Left colon (tissue), 2 donors: ENCODE results near the gene FOLR2. TPM values are rescaled to one million over a fixed set of nuclear protein-coding genes. Genes with fewer than 3 reads are reported as not detected.
"Not testable (repeated sequence)": the region's sequence is repeated elsewhere in the genome, so short reads cannot be mapped to it uniquely, and the experiment has no call there.

Experiments
- ATAC-seq: fragments of 200-7000 bp; cut with Tn5 transposase; one replicate; pipeline ENCODE4 v1.9.1; 2020; ENCODE audit warnings: mild to moderate bottlenecking, moderate library complexity
- DNase-seq, 2 donors: peaks; one replicate each; pipeline ENCODE4 v3.0.0-alpha.2; 2020
- intact Hi-C, 2 donors: fragments of 100-400 bp; cut with DNase I in 1 of 2; cut with micrococcal nuclease in 1 of 2; formaldehyde crosslinking; loops; one replicate each; pipeline versions ENCODE4 v1.11.2 to v1.14.0; 2022; cut with DNase I, micrococcal nuclease
- total RNA-seq, 2 donors: library from RNA; stranded (reverse); fragmentation: NEBNext Ultra II Directional; extraction: Animal tissue kit (Norgen Biotek cat#: 25700); gene quantifications; one replicate each; pipeline ENCODE4 v1.2.1, GENCODE V29; 2021
- donor health status: DM: no; HTN: no; CAD: no.
- donor health status: DM: yes; HTN: yes; CAD: no.

FOLR2 gene
- total RNA-seq, 2 donors from 2014 or later, result 4.8 to 23.5 TPM

- no peak for ATAC-seq
- intact Hi-C loops, result no loop called here
- DNase-seq, result no peak
Observed at GRCh38 chr11:72202571-72202970, 14.0 kb upstream of the FOLR2 start.

GRCh38 chr11:72203163-72203562 is 13.4 kb upstream of the FOLR2 start:
- intact Hi-C loops, result no loop called here
- ATAC-seq (peak; percentile 49), DNase-seq (no peak)

- no peak for ATAC-seq
- intact Hi-C loops, result no loop called here
- DNase-seq, result no peak
Observed at GRCh38 chr11:72204886-72205285, 11.7 kb upstream of the FOLR2 start.

GRCh38 chr11:72206794-72207193 is 9.8 kb upstream of the FOLR2 start:
- ATAC-seq, DNase-seq, intact Hi-C loops: not testable (repeated sequence)

- ATAC-seq, result no peak
- intact Hi-C loops, result no loop called here
- no peak for DNase-seq
Observed at GRCh38 chr11:72208281-72208680, 8.3 kb upstream of the FOLR2 start.

- ATAC-seq (no peak), DNase-seq (no peak)
- intact Hi-C loops, result no loop called here
Observed at GRCh38 chr11:72209101-72209500, 7.5 kb upstream of the FOLR2 start.

- no peak for DNase-seq
- ATAC-seq, result no peak
- intact Hi-C loops, result no loop called here
Observed at GRCh38 chr11:72217841-72218240, 1.2 kb downstream of the FOLR2 start.

- DNase-seq (no peak), ATAC-seq (no peak)
- intact Hi-C loops, result no loop called here
Observed at GRCh38 chr11:72218251-72218745, 1.7 kb downstream of the FOLR2 start.

- intact Hi-C loops, result no loop called here
- ATAC-seq (no peak), DNase-seq (no peak)
Observed at GRCh38 chr11:72220696-72221363, 4.2 kb downstream of the FOLR2 start.

- intact Hi-C loops, result no loop called here
- DNase-seq, result no peak
- no peak for ATAC-seq
Observed at GRCh38 chr11:72221386-72222075, 4.9 kb downstream of the FOLR2 start.

GRCh38 chr11:72222106-72222891 is 5.7 kb downstream of the FOLR2 start:
- intact Hi-C loops, result no loop called here
- no peak for DNase-seq

GRCh38 chr11:72222907-72223614 is 6.5 kb downstream of the FOLR2 start:
- peak; percentile 84 for ATAC-seq
- intact Hi-C loops, result no loop called here
- peak; percentile 96 to 99 for DNase-seq

More at GRCh38 chr11:72222106-72222891, 5.7 kb downstream of the FOLR2 start:
- ATAC-seq, result no peak

GRCh38 chr11:72223615-72224563 is 7.3 kb downstream of the FOLR2 start:
- DNase-seq, result peak; percentile 81 to 83
- peak; percentile 76 for ATAC-seq
- intact Hi-C loops, result no loop called here

- DNase-seq, result peak in 1 of 2 donors; percentile 83
- intact Hi-C loops, result no loop called here
- peak; percentile 17 for ATAC-seq
Observed at GRCh38 chr11:72224564-72225410, 8.2 kb downstream of the FOLR2 start, which contains the start of gene INPPL1. Gene INPPL1 (plus strand): TSS chr11:72224767. CDS start chr11:72224985, 218 bp downstream.

GRCh38 chr11:72225411-72225951 is 8.9 kb downstream of the FOLR2 start:
- DNase-seq (no peak), ATAC-seq (no peak)
- intact Hi-C loops, result no loop called here

GRCh38 chr11:72226701-72227100 is 10.1 kb downstream of the FOLR2 start:
- intact Hi-C loops, result no loop called here
- DNase-seq (no peak), ATAC-seq (no peak)
